MM.1S (cell line): ENCODE data around the gene PPP1R12A.

Experiments used
- DNase-seq: peaks from one replicate; pipeline ENCODE4 v3.0.0-alpha.2; 2015
- H2AFZ ChIP-seq: fragments of 300-600 bp; sonication (generic); 2 replicates; pipeline ENCODE4 v1.6.0; 2016; ENCODE audit warnings: antibody characterized with exemption, low read length
- H3F3A ChIP-seq: fragments of 300-600 bp; sonication (generic); 2 replicates; pipeline ENCODE4 v1.6.1; 2016; ENCODE audit warnings: mild to moderate bottlenecking, antibody characterized with exemption, low read length, moderate library complexity, mixed read lengths; ENCODE audit not compliant: insufficient read depth
- H3K27ac ChIP-seq: fragments of 300-600 bp; sonication (generic); 2 replicates; pipeline ENCODE4 v1.5.1; 2016; ENCODE audit warnings: mild to moderate bottlenecking, low read length
- H3K27me3 ChIP-seq: fragments of 300-600 bp; sonication (generic); replicated peaks from 2 replicates; pipeline ENCODE4 v1.6.0; 2016; ENCODE audit warnings: low read length; ENCODE audit not compliant: insufficient read depth
- H3K36me3 ChIP-seq: fragments of 300-600 bp; sonication (generic); replicated peaks from 2 replicates; pipeline ENCODE4 v1.6.1; 2016; ENCODE audit warnings: mild to moderate bottlenecking, low read length, mixed read lengths; ENCODE audit not compliant: insufficient read depth
- H3K4me1 ChIP-seq: fragments of 300-600 bp; sonication (generic); 2 replicates; pipeline ENCODE4 v1.6.1; 2016; ENCODE audit warnings: low read length, mixed read lengths
- H3K4me2 ChIP-seq: fragments of 300-600 bp; sonication (generic); 2 replicates; pipeline ENCODE4 v1.6.0; 2016; ENCODE audit warnings: low read depth, low read length
- H3K4me3 ChIP-seq: fragments of 300-600 bp; sonication (generic); 2 replicates; pipeline ENCODE4 v1.5.1; 2016; ENCODE audit warnings: low read length, mixed read lengths
- H3K79me2 ChIP-seq: fragments of 300-600 bp; sonication (generic); 2 replicates; pipeline ENCODE4 v1.6.1; 2016; ENCODE audit warnings: mixed run types, low read length, mixed read lengths
- H3K9ac ChIP-seq: fragments of 300-600 bp; sonication (generic); 2 replicates; pipeline ENCODE4 v1.6.1; 2016; ENCODE audit warnings: low read length, mixed read lengths
- H3K9me2 ChIP-seq: fragments of 300-600 bp; sonication (generic); replicated peaks from 2 replicates; pipeline ENCODE4 v1.6.1; 2016; ENCODE audit warnings: mild to moderate bottlenecking, low read length, mixed read lengths; ENCODE audit not compliant: insufficient read depth
- H3K9me3 ChIP-seq: fragments of 300-600 bp; sonication (generic); replicated peaks from 2 replicates; pipeline ENCODE4 v1.6.1; 2016; ENCODE audit warnings: mild to moderate bottlenecking, low read length, mixed read lengths; ENCODE audit not compliant: insufficient read depth
- H4K20me1 ChIP-seq: fragments of 300-600 bp; sonication (generic); 2 replicates; pipeline ENCODE4 v1.6.1; 2016; ENCODE audit warnings: mild to moderate bottlenecking, low read length, moderate library complexity, mixed read lengths; ENCODE audit not compliant: insufficient read depth
- EZH2 ChIP-seq: fragments of 300-600 bp; sonication (generic); optimal IDR thresholded peaks from 2 replicates; pipeline ENCODE3; 2017; ENCODE audit warnings: low read depth, mild to moderate bottlenecking, antibody characterized with exemption, low read length, mixed read lengths
- EZH2phosphoT487 ChIP-seq: fragments of 300-600 bp; sonication (generic); IDR thresholded peaks from 2 replicates; pipeline ENCODE4 v1.6.1; 2018; ENCODE audit warnings: antibody characterized with exemption, low read length
- TF ChIP-seq, protein P1 (sequence below): fragments of 300-600 bp; sonication (generic); IDR thresholded peaks from 2 replicates; pipeline ENCODE4 v1.5.1; 2016; ENCODE audit warnings: antibody characterized with exemption, low read length, mixed read lengths

PPP1R12A gene

DNA sequence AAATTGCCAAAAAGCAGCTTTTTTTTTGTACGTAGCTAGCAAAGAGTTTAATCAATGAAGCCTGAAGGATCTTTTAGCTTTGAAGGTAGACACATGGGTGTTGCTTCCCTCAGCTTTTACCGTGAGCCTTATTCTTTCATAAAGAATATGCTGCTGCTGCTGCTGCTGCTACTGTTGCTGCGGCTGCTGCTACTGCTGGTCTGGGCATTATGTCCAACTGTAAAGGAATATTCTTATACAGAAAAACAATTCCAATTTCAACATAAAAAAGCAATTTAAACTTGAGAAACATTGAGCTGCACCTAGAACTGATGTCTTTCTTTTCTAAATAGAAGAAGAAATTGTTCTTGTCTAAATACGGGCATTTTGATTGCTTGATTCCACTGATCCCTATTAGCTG is 38.9 kb upstream of the PPP1R12A start:
- Histone ChIP-seq H3K36me3 (no peaks in the 10 kb centered on the region), H3K9ac (no peak overlapping the region), H3K4me2 (no peak overlapping the region), H2AFZ (no peak overlapping the region), H3K27me3 (no peaks in the 10 kb centered on the region), H3K27ac (no peak overlapping the region), H3K79me2 (no peaks in the 10 kb centered on the region), H3F3A (no peaks in the 10 kb centered on the region), H4K20me1 (no peaks in the 10 kb centered on the region), H3K9me3 (no peaks in the 10 kb centered on the region), H3K4me1 (no peaks in the 10 kb centered on the region), H3K4me3 (no peak overlapping the region), H3K9me2 (no peaks in the 10 kb centered on the region)
- no peak for DNase-seq
- TF ChIP-seq, protein P1, sequence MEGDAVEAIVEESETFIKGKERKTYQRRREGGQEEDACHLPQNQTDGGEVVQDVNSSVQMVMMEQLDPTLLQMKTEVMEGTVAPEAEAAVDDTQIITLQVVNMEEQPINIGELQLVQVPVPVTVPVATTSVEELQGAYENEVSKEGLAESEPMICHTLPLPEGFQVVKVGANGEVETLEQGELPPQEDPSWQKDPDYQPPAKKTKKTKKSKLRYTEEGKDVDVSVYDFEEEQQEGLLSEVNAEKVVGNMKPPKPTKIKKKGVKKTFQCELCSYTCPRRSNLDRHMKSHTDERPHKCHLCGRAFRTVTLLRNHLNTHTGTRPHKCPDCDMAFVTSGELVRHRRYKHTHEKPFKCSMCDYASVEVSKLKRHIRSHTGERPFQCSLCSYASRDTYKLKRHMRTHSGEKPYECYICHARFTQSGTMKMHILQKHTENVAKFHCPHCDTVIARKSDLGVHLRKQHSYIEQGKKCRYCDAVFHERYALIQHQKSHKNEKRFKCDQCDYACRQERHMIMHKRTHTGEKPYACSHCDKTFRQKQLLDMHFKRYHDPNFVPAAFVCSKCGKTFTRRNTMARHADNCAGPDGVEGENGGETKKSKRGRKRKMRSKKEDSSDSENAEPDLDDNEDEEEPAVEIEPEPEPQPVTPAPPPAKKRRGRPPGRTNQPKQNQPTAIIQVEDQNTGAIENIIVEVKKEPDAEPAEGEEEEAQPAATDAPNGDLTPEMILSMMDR, result no peak
- TF ChIP-seq EZH2phosphoT487, result no peak
- no peak for TF ChIP-seq EZH2

DNA sequence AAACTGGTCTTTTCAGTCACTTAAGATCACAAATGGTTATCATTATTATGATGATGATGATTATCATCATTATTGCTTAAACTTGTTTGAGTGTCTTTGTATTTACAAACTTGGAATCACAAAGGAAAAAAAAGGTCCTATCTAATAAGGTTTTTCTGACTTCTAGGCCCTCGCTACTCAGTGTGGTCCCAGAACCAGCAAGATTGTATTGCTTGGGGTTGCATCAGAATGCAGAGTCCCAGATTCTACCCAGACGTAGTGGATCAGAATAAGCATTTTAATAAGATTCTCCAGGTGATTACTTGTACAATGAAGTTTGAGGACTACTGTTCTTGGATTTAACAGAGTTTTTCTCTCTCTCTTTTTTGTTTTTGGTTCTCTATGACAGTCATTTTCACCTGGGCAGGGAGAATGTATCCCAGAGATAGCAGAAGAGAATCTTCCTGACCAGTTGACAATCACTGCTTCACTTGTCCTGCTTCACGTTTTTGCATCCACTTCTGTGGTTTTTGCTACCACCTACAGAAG is 29.3 kb upstream of the PPP1R12A start:
- TF ChIP-seq, protein P1, result no peak
- TF ChIP-seq EZH2, result no peak
- TF ChIP-seq EZH2phosphoT487, result no peak
- Histone ChIP-seq H2AFZ (no peak overlapping the region), H3K27me3 (no peaks in the 10 kb centered on the region), H3K4me3 (no peak overlapping the region), H3K4me1 (no peaks in the 10 kb centered on the region), H3K9me3 (no peaks in the 10 kb centered on the region), H3K4me2 (no peak overlapping the region), H3K9ac (no peak overlapping the region), H3F3A (no peaks in the 10 kb centered on the region), H3K9me2 (no peaks in the 10 kb centered on the region), H4K20me1 (no peaks in the 10 kb centered on the region), H3K36me3 (no peaks in the 10 kb centered on the region), H3K27ac (no peak overlapping the region), H3K79me2 (no peaks in the 10 kb centered on the region)
- DNase-seq, result no peak

DNA sequence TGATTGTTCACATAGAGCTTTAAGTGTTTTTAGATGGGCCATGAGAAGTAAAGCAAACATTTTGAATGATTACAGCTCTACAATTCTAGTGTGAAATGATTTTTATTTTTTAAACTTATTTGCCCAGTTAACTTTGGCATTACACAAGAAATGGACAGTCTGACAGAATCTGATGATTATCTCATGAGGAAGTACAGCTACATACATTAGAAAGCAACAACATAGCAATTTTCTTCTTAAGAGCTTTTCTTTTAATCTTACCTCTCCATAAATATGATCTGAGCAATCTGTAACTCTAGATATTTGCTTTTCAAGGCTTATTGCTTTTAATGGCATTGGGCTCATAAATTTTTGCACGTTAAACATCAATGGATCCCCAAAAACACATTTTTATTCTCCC is 26.5 kb upstream of the PPP1R12A start:
- TF ChIP-seq, protein P1, result no peak
- TF ChIP-seq EZH2, result no peak
- no peak for TF ChIP-seq EZH2phosphoT487
- no peak overlapping the region for H3K4me3 ChIP-seq
- no peak overlapping the region for H3K9ac ChIP-seq
- H4K20me1 ChIP-seq, result no peaks in the 10 kb centered on the region
- no peaks in the 10 kb centered on the region for H3K79me2 ChIP-seq
- no peak overlapping the region for H3K4me2 ChIP-seq
- no peaks in the 10 kb centered on the region for H3K27me3 ChIP-seq
- H3K9me2 ChIP-seq, result no peaks in the 10 kb centered on the region
- H2AFZ ChIP-seq, result no peak overlapping the region
- H3K4me1 ChIP-seq, result no peaks in the 10 kb centered on the region
- no peak overlapping the region for H3K27ac ChIP-seq
- DNase-seq, result no peak
- H3K9me3 ChIP-seq, result no peaks in the 10 kb centered on the region
- no peaks in the 10 kb centered on the region for H3F3A ChIP-seq
- H3K36me3 ChIP-seq, result no peaks in the 10 kb centered on the region
